Activated CD4-positive, alpha-beta T cell treated with anti-CD3 and anti-CD28 coated beads, Interleukin-2, Interleukin-4, amounts not matched to agents 100 ng/mL and 50 ng/mL, durations not matched to agents 16 hours and 8 hours (primary cell): ENCODE data around the gene FAM227A.

Experiments used
- DNase-seq: peaks from one replicate; pipeline ENCODE4 v3.0.0-alpha.2; 2020; ENCODE audit warnings: low spot score

The FAM227A gene

GRCh38 chr22:38540701-38541100, 115.5 kb downstream of the FAM227A start:
- DNase-seq, result no peak

GRCh38 chr22:38531251-38531938, 124.8 kb downstream of the FAM227A start:
- DNase-seq, result no peak
